ENCODE results near the gene FA2H. TPM values are rescaled to one million over a fixed set of nuclear protein-coding genes. Genes with fewer than 3 reads are reported as not detected.

FA2H gene
- total RNA-seq, 1 donor from 2014 or later: 2.5 TPM

DNA sequence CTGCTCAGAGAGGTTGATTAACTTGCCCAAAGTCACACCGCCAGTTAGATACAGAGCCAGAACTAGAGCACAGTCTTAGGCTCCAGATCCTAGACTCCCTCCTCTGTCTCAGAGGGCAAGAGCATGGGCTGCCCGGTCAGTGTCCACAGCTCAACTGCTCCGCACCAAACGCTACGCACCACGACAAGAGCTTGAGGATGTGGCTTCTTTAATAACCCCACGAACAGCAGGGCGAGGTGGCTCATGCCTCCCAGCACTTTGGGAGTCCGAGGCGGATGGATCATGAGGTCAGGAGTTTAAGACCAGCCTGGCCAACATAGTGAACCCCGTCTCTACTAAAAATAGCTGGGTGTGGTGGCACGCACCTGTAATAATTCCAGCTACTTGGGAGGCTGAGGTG is 21.4 kb downstream of the FA2H start:
- intact Hi-C loops (cut with DNase I): no loop called here
- no peak for DNase-seq
- no peak for ATAC-seq

DNA sequence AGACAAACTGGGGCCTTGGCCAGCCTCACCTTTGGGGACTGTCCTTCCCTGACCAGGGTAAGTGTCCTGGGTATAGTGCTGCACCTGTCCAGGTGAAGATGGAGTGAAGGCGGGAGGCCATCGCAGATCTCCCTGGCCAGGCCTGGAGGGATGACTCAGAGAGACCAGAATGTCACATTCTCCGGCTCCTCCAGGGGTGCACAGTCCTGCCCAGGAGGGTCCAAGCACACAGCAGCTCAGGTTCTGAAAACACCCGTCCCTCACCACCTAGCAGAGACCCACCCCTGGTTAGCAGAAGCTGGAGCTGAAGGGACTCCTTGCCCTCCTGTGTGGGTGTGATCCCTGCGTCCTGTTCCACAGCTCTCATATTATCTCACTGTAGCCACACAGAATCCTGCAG is 21.9 kb downstream of the FA2H start:
- intact Hi-C loops (cut with DNase I): no loop called here
- no peaks in the 10 kb centered on the region for H3K9me3 ChIP-seq
- H3K36me3 ChIP-seq: no peaks in the 10 kb centered on the region
- TF ChIP-seq, protein P1, sequence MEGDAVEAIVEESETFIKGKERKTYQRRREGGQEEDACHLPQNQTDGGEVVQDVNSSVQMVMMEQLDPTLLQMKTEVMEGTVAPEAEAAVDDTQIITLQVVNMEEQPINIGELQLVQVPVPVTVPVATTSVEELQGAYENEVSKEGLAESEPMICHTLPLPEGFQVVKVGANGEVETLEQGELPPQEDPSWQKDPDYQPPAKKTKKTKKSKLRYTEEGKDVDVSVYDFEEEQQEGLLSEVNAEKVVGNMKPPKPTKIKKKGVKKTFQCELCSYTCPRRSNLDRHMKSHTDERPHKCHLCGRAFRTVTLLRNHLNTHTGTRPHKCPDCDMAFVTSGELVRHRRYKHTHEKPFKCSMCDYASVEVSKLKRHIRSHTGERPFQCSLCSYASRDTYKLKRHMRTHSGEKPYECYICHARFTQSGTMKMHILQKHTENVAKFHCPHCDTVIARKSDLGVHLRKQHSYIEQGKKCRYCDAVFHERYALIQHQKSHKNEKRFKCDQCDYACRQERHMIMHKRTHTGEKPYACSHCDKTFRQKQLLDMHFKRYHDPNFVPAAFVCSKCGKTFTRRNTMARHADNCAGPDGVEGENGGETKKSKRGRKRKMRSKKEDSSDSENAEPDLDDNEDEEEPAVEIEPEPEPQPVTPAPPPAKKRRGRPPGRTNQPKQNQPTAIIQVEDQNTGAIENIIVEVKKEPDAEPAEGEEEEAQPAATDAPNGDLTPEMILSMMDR (IDR thresholded peaks at IDR 0.05): no peak
- H3K4me3 ChIP-seq: no peak overlapping the region
- DNase-seq (no peak), ATAC-seq (no peak)
- peaks cover 21% of the 10 kb centered on the region for H3K27me3 ChIP-seq (ENCODE audit: low read depth)
- H3K4me1 ChIP-seq: no peaks in the 10 kb centered on the region
- H3K27ac ChIP-seq: no peak overlapping the region

More for the DNA sequence above, 21.4 kb downstream of the FA2H start:
- TF ChIP-seq, protein P1 (IDR thresholded peaks at IDR 0.05): no peak
- H3K4me3 ChIP-seq: no peak overlapping the region
- H3K27me3 ChIP-seq (ENCODE audit: low read depth): peaks cover 21% of the 10 kb centered on the region
- no peaks in the 10 kb centered on the region for H3K36me3 ChIP-seq
- H3K27ac ChIP-seq: no peak overlapping the region
- no peaks in the 10 kb centered on the region for H3K9me3 ChIP-seq
- H3K4me1 ChIP-seq: no peaks in the 10 kb centered on the region

DNA sequence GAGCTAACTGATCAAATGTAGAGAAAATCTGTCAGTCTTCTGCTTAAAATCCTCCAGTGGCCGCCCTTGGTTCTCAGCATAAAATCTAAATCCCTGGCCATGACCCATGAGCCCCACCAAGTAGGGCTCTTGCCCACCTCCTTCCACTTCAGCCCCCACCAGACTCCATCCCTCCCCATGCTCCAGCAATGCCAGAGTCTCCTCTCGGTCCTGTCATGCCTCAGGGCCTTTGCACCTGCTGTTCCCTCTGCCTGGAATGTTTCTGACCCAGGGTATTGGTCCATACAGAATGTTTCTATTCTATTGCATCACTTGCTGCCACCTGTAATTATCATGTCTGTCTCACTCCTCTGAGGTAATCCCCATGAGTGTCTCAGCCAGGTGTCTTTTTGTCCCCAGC is 22.4 kb downstream of the FA2H start:
- Histone ChIP-seq H3K27ac (no peak overlapping the region), H3K27me3 (ENCODE audit: low read depth) (peaks cover 17% of the 10 kb centered on the region), H3K4me3 (no peak overlapping the region), H3K9me3 (no peaks in the 10 kb centered on the region), H3K36me3 (no peaks in the 10 kb centered on the region), H3K4me1 (no peaks in the 10 kb centered on the region)
- intact Hi-C loops (cut with DNase I): no loop called here
- TF ChIP-seq, protein P1 (IDR thresholded peaks at IDR 0.05): no peak
- DNase-seq (no peak), ATAC-seq (no peak)

DNA sequence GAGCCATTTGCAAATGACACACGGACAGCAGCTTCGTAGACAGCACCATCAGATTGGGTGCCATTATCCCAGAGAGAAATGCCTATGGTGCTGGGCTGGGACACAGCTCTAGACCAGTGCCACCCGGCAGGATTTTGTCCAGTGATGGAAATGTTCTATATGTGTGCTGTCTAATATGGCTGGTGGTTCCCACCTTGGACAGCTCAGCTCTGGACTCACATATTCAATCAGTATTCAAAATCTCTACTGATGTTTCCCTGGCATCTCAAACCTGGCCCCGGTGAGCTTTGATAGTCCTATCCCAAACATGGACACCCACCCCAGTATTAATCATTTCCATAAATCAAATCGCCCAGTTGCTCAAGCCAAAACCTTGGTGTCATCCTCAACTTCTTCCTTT is 23.0 kb downstream of the FA2H start:
- DNase-seq (no peak), ATAC-seq (no peak)
- no peak overlapping the region for H3K27ac ChIP-seq
- no peak overlapping the region for H3K4me3 ChIP-seq
- no peaks in the 10 kb centered on the region for H3K36me3 ChIP-seq
- no peaks in the 10 kb centered on the region for H3K9me3 ChIP-seq
- intact Hi-C loops (cut with DNase I): no loop called here
- H3K27me3 ChIP-seq (ENCODE audit: low read depth): peaks cover 16% of the 10 kb centered on the region
- no peaks in the 10 kb centered on the region for H3K4me1 ChIP-seq
- TF ChIP-seq, protein P1 (IDR thresholded peaks at IDR 0.05): no peak

DNA sequence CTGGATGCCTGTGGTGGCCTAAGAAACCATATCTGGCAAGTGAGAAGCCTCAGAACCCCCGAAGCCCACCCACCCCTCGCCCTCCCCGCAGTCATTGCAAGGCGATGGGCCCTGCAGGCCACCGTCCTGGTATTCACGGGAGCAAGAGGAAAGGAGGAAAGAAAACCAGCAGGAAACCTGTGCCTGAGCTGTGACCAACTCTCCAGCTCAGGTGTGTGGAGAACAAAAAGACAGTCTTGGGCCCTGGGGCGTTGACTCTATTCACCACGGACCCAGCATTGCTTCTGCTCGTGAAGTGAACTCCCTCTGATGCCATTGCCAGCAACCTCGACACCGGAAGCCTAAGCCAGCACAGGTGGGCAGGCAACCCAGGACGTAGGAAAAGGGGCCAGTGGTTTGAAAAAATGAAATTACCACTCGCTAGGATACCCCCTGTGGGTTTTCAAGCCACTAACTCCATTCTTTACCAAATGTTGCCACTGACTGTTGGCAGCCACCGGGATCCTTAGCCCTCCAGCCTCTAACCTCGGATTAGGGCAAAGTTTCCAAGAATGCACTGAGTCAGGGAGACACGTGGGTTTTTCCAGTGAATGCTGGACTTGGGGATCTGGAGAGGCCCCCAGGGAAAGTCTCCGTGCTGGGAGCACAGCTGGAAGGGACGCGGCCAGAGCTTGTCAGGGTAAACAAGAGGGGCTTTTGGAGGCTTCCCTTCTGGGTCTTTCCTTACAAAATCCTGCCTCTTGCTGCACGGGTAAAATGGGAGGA is 25.1 kb downstream of the FA2H start:
- DNase-seq (no peak), ATAC-seq (no peak)
- H3K4me3 ChIP-seq: no peak overlapping the region
- no peaks in the 10 kb centered on the region for H3K9me3 ChIP-seq
- TF ChIP-seq, protein P1 (IDR thresholded peaks at IDR 0.05): no peak
- no peak overlapping the region for H3K27ac ChIP-seq
- H3K4me1 ChIP-seq: no peaks in the 10 kb centered on the region
- peaks cover 7% of the 10 kb centered on the region for H3K27me3 ChIP-seq (ENCODE audit: low read depth)
- H3K36me3 ChIP-seq: no peaks in the 10 kb centered on the region
- intact Hi-C loops (cut with DNase I): no loop called here

Data from lower lobe of right lung (tissue), 2 donors.